HG02870 (cell line): ENCODE results near the gene SLC22A23.

Experiments used
- ATAC-seq: cut with Tn5 transposase; IDR thresholded peaks from one replicate; pipeline ENCODE4 v1.9.1; 2021; ENCODE audit warnings: mild to moderate bottlenecking, moderate library complexity; ENCODE audit not compliant: unreplicated experiment

SLC22A23 gene

DNA sequence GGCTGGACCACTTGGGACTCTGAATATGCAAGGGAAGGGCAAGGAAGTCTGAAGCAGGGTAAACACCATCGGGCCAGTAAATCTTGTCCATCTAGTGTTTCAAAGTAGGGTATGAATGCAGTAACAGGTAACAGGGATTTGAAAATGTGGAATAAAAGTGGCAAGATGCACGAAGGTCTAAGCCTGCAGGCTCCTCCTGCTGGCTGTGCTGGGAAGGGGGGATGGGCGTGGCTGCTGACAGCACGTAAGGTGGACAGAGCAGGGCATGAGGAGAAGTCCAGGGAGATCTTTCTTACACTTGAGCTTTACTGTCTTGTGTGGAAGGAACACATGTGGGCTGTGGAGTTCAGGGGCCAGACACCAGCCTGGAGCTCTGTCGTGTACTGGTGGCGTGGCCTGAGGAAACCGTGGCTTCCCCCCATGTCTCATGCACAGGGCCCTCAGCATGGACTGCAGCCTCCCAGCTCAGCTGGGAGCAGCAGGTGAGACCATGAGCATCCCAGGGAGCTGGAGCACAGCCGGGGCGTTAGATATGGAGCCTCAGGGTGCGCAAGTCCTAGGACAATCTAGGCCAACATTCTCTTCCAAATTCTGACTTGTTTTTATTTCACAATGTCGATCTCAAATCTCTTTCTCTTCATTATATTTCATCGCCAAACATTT is 84.5 kb downstream of the SLC22A23 start:
- no peak for ATAC-seq

DNA sequence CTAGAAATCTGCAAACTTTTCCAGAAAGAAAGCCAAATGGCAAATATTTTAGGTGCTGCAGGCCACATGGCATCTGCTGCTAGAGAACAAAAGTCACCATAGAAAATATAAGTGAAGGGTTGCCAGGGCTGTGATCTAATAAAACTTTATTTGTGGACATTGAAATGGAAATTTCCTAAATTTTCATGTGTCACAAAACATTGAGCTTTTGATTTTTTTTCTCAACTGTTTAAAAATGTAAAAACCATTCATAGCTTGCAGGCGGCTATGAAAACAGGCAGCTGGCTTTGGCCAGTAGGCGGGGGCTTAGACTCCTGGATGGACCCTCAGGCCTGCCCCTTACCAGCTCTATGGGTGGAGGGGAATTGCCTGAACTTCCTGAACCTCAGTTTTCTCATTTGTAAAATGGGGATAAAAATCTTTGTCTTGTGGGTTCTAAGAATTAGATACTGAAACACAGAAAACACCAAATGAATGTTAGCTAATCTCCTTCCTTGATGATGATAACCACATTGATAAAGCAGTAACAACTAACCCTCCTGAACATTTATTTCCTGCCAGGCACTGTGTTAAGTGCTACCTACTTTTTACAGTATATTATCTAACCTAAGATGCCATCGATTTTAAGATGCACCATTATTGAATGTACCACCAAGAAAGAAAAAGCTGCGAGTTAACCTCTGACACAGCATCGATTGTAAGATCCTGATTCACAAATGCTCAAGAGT is 85.5 kb downstream of the SLC22A23 start:
- no peak for ATAC-seq

GRCh38 chr6:3370361-3371221 is 86.3 kb downstream of the SLC22A23 start:
- ATAC-seq = no peak

DNA sequence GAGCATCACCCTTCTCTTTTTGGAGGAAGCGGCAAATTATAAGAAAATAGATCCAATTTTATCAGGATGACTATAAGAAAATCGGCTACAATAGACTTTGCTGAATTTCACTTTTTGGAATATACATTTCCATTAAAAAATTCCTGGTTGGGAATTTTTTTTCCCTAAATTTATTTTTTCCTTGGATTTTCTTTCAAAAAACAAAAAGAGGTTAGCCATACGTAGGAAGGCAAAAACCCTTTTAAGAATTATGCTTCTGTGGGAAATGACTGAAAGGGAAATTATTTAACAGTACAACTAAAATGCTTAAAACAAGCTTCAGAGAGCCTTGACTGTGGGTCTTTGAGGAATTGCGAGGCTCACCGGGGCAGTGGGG is 86.9 kb downstream of the SLC22A23 start:
- no peak for ATAC-seq

GRCh38 chr6:3368685-3369084 is 88.2 kb downstream of the SLC22A23 start:
- no peak for ATAC-seq

GRCh38 chr6:3367630-3368029 is 89.2 kb downstream of the SLC22A23 start:
- ATAC-seq = no peak

GRCh38 chr6:3366596-3367413 is 90.0 kb downstream of the SLC22A23 start:
- ATAC-seq = no peak

GRCh38 chr6:3364391-3364790 is 92.5 kb downstream of the SLC22A23 start:
- no peak for ATAC-seq

DNA sequence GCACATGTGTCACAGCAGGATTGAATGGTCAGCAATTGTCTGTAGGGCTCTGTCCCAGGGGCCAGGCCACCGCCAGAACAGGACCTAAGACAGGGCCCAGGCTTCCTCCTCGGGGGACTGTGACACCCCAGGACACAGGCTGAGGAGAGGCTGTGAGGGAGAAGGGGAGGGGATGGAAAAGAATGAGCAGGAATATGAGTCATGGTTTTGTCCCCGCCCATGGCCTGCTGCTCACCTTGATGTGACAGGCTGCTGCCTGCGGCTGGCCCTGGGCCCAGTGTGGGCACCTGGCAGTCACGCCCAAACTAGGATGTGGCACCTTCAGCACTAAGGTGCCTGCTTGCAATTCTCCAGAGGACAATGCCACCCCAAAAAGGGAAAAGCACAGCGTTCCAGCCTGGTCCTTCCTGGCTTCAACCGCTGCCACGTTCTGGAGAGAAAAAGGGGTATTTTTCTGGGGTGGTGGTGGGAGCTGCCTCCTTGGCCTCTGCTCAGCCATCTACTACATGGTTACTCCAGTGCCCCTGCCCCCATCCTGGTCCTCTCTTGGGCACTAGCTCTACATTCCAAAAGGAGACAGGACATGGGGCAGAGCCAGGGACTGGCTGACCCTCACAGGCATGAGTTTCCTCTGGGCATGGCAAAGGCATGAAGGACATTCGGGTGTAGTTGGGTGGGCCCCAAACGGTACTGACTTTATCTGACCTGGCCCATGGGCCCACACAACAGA is 93.4 kb downstream of the SLC22A23 start:
- no peak for ATAC-seq

DNA sequence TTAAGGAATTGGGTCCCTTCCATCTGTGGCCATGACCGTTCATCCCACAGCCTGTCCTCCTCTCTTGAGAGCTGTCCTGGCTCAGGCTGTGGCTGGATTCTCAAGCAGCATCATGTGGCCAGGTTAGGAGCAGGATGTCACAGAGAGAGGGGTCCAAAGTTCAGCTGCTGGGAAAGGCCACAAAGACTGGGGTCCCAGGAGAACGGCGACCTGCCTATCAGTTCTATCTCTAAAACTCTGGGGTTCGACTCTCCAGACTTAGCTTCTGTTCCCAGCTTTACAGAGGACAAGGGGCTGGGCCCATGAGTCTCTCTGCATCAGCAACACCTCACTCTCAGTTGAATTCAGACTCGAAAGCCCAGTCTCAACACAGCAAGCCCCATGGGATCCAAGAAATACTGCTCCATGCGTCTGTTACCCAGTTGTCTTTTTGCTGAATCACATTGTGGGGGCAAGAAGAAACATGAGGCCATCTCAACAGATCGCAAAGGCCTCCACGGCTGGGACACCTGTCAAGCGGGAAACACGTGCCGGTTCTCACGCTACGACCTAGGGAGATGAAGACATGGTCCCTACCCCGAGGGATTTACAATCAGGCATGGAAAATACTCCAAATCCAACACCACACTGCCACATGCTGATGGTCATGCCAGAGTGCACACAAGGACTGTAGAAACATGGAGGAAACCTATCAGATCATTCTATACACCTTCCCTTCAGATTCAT is 95.4 kb downstream of the SLC22A23 start:
- ATAC-seq = no peak

DNA sequence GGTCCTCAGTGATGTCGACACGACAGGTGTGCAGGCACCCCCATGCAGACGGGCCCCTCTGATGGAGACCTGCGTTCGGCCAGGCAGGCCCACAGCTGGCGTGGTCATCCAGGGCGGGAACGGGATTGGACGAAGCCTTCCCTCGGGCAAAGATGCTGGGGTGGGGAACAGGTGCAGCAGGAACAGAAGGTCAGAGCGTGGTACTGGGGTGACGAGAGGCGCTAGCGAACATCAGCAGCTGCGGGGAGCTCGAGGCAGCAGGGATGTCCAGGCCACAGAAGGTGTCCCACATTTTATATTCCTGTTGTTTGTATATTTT is 96.2 kb downstream of the SLC22A23 start:
- no peak for ATAC-seq

DNA sequence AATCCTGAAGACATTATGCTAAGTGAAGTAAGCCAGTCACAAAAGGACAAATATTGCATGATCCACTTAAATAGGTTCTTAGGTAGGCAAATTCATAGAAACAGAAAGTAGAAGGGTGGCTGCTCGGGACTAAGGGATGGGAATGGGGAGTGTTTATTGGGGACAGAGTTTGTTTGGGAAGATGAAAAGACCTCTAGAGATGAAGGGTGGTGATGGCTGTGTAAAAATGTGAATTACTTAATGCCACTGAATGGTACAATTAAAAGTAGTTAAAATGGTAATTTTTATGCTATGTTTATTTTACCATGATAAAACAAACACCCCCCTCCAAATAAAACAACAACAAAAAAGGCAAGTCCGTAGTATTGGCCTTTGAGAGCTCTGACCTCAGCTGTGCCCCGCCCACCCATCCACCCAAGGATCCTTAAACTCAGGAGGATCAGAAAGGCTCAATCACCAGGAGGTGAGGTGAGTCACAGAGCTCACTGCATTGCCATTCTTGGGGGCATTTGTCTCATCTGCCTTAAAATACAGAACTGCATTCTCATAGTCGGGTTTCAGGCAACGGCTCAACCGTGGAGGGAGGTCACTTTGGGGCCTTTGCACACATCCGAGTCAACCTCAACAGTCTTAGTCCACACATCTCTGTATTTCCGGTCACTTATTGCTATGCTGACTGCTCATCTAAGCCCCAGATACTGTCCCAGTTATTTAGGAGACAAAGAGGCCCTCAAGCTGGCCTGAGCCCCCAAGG is 96.7 kb downstream of the SLC22A23 start:
- ATAC-seq = no peak

GRCh38 chr6:3359101-3359752 is 97.6 kb downstream of the SLC22A23 start:
- ATAC-seq = no peak

DNA sequence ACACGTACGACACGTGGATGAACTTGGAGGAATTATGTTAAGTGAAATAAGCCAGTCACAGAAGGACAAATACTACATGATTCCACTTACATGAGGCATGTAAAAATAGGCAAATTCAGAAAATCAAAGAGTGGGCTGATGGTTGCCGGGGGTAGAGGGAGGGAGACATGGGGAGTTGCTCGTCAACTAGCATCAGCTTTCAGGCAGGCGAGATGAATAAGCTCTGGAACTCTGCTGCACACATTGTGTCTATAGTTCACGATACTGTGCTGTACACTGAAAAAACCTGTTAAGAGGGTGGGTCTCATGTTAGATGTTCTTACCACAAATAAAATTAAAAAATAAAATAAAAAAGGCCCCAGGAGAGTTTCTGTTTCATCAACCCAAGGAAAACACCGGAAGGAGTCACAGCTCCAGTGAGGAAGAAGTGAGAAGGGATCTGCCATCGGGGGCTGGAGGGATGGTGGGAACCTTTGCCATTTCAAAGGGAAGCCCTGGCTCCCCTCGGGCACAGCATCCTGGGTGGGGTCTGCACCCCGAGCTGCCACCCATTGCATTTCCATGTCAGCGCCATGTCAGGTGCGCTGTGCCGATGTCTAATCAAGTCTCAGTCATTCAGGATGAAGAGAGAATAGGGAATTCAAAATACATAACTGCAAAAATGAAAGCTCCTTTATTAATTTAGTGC is 98.3 kb downstream of the SLC22A23 start:
- no peak for ATAC-seq

- no peak for ATAC-seq
Measured at GRCh38 chr6:3357678-3358077, 99.2 kb downstream of the SLC22A23 start.

DNA sequence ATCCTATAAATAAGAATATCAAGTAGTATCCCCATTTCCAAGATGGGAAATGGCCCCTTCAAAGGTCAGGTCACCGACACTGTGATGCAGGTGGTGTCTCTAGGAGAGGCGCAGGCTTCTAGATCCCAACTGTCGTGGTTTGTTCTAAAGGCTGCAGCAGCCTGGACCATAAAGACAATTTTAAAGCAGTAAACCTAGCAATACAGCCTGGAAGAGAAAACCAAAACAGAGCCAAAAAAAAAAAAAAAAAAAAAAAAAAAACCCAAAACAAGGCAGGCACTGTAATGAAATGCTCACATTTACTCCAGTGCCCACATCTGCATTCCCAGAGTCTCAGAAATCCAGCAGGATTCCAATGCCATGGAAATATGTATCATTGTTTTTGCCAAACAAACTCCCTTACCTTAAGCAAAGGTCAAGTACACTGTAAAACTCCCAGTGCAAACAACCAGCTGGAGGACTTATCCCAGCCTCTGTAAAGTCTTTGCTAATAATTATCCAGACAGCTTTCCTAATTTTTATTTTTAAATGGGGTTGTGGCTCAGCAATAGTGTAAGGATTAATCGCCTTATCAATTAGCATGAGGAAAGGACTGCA is 99.9 kb downstream of the SLC22A23 start:
- ATAC-seq = no peak

- ATAC-seq = peak; percentile 83
Measured at GRCh38 chr6:3356056-3356823, 100.6 kb downstream of the SLC22A23 start.
